Gastroesophageal sphincter (tissue), 4 donors: ENCODE results near the gene ACSL5. TPM values are rescaled to one million over a fixed set of nuclear protein-coding genes. Genes with fewer than 3 reads are reported as not detected.

ENCODE experiments used
- ATAC-seq: fragments of 150-250 bp; one replicate; pipeline ENCODE4 v1.9.1; 2016; ENCODE audit warnings: mild to moderate bottlenecking, moderate library complexity
- H3K27ac ChIP-seq, 4 donors: fragments of 200-600 bp; sonication (generic) in 3 of 4; 1 replicate in 3 of 4; 2 replicates in 1 of 4; pipeline ENCODE4 v1.5.1; 2016 to 2019
- H3K27me3 ChIP-seq: fragments of 200-600 bp; sonication (generic); one replicate; pipeline ENCODE4 v1.5.1; 2019
- H3K36me3 ChIP-seq, 2 donors: fragments of 200-600 bp; sonication (generic); one replicate each; pipeline ENCODE4 v1.5.1; 2019; ENCODE audit warnings: control low read depth in 1 of 2
- H3K4me1 ChIP-seq, 3 donors: fragments of 200-600 bp; sonication (generic); 1 replicate in 2 of 3; 2 replicates in 1 of 3; pipeline ENCODE4 v1.5.1; 2016 to 2019; ENCODE audit warnings: control low read depth in 2 of 3
- H3K4me3 ChIP-seq, 2 donors: fragments of 200-600 bp; sonication (generic); one replicate each; pipeline ENCODE4 v1.5.1; 2019; ENCODE audit warnings: mild to moderate bottlenecking in 1 of 2, moderate library complexity in 1 of 2
- H3K9me3 ChIP-seq, 3 donors: fragments of 200-600 bp; sonication (generic); one replicate each; pipeline ENCODE4 v1.5.1; 2017 to 2019; ENCODE audit warnings: control low read depth in 2 of 3
- EP300 ChIP-seq: sonication (generic); formaldehyde crosslinking; IDR thresholded peaks from one replicate; pipeline ENCODE4 v1.6.1; 2017; ENCODE audit warnings: antibody characterized with exemption, mild to moderate bottlenecking
- POLR2A ChIP-seq, 2 donors: fragments of 450-650 bp; IDR thresholded peaks; one replicate each; pipeline ENCODE4 v1.6.1; 2017; ENCODE audit warnings: antibody characterized with exemption in 2 of 2, mild to moderate bottlenecking in 2 of 2, moderate library complexity in 1 of 2
- POLR2AphosphoS5 ChIP-seq: sonication (generic); formaldehyde crosslinking; IDR thresholded peaks from one replicate; pipeline ENCODE4 v1.6.1; 2017; ENCODE audit warnings: antibody characterized with exemption
- WGBS, 2 donors: methylation state at CpG; one replicate each; pipeline ENCODE4 v1.1.5; 2018; ENCODE audit warnings: low coverage in 1 of 2; 5-methylcytosine and 5-hydroxymethylcytosine counted together
- total RNA-seq, 4 donors: library from RNA; depleted of rRNA; stranded (reverse); fragments of >200 nt; gene quantifications; one replicate each; pipeline ENCODE4 v1.1.0, GENCODE V29; 2016
- TF ChIP-seq, protein P1 (sequence below), 4 experiments: fragments of 200-600 bp in 2 of 4; fragments of 450-650 bp in 2 of 4; sonication (generic) in 1 of 4; IDR thresholded peaks; one replicate each; pipeline ENCODE4 v1.5.1; 2017 to 2019; ENCODE audit warnings: antibody characterized with exemption in 4 of 4, mild to moderate bottlenecking in 2 of 4, moderate library complexity in 2 of 4

Gene ACSL5
- total RNA-seq, 4 donors from 2014 or later: 2.0 to 14.6 (median 9.8) TPM

- Histone ChIP-seq H3K9me3 (no peaks in the 10 kb centered on the region), H3K36me3 (no peaks in the 10 kb centered on the region), H3K27me3 (no peaks in the 10 kb centered on the region), H3K4me1 (peaks cover 0 to 28% (median 5%) of the 10 kb centered on the region in 3 donors), H3K27ac (no peak overlapping the region), H3K4me3 (no peak overlapping the region)
- no peak for TF ChIP-seq EP300
- TF ChIP-seq POLR2A (IDR thresholded peaks at IDR 0.05): no peak
- TF ChIP-seq, protein P1, sequence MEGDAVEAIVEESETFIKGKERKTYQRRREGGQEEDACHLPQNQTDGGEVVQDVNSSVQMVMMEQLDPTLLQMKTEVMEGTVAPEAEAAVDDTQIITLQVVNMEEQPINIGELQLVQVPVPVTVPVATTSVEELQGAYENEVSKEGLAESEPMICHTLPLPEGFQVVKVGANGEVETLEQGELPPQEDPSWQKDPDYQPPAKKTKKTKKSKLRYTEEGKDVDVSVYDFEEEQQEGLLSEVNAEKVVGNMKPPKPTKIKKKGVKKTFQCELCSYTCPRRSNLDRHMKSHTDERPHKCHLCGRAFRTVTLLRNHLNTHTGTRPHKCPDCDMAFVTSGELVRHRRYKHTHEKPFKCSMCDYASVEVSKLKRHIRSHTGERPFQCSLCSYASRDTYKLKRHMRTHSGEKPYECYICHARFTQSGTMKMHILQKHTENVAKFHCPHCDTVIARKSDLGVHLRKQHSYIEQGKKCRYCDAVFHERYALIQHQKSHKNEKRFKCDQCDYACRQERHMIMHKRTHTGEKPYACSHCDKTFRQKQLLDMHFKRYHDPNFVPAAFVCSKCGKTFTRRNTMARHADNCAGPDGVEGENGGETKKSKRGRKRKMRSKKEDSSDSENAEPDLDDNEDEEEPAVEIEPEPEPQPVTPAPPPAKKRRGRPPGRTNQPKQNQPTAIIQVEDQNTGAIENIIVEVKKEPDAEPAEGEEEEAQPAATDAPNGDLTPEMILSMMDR (IDR thresholded peaks at IDR 0.05): no peak
- no peak for TF ChIP-seq POLR2AphosphoS5
- 86 to 87% methylated on average over 4 to 11 of the region's 22 CpGs for WGBS, 2 donors
- no peak for ATAC-seq
These were observed 9.9 kb upstream of the ACSL5 start for GRCh38 chr10:112363696-112364688.

DNA sequence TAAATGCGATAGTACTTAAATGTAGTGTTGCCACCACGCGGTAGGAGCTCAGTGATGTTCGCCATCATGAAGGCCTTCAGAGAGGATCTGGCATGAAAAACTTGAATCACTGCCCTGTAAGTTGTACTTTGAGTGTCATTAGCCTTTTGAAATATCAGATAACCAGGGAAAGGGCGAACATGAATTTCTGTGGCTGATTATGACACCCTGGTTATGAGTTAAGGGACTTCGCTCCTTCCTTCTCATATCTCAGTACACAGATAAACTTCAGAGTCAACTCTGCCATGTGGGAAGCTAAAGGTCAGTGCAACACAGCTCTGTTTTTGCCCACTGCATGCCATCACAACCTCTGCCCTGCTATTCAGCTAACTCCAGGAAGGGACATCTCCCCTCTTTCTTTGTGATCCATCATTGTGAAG is 8.9 kb upstream of the ACSL5 start:
- ATAC-seq: no peak
- Histone ChIP-seq H3K27me3 (no peaks in the 10 kb centered on the region), H3K4me3 (no peak overlapping the region), H3K4me1 (peaks cover 0 to 28% (median 5%) of the 10 kb centered on the region in 3 donors), H3K36me3 (no peaks in the 10 kb centered on the region), H3K27ac (no peak overlapping the region), H3K9me3 (no peaks in the 10 kb centered on the region)
- TF ChIP-seq POLR2A (IDR thresholded peaks at IDR 0.05) (no peak), EP300 (no peak), POLR2AphosphoS5 (no peak)
- TF ChIP-seq, protein P1 (IDR thresholded peaks at IDR 0.05): no peak
- WGBS, 2 donors: 86 to 98% methylated on average over 6 of the region's 6 CpGs

GRCh38 chr10:112365451-112365850 is 8.5 kb upstream of the ACSL5 start:
- Histone ChIP-seq H3K4me1 (peaks cover 0 to 23% (median 5%) of the 10 kb centered on the region in 3 donors), H3K27me3 (no peaks in the 10 kb centered on the region), H3K4me3 (no peak overlapping the region), H3K27ac (no peak overlapping the region), H3K36me3 (no peaks in the 10 kb centered on the region), H3K9me3 (no peaks in the 10 kb centered on the region)
- TF ChIP-seq, protein P1 (IDR thresholded peaks at IDR 0.05): no peak
- TF ChIP-seq POLR2AphosphoS5 (no peak), POLR2A (IDR thresholded peaks at IDR 0.05) (no peak), EP300 (no peak)
- no peak for ATAC-seq
- 70 to 83% methylated on average over 3 to 5 of the region's 6 CpGs for WGBS, 2 donors

DNA sequence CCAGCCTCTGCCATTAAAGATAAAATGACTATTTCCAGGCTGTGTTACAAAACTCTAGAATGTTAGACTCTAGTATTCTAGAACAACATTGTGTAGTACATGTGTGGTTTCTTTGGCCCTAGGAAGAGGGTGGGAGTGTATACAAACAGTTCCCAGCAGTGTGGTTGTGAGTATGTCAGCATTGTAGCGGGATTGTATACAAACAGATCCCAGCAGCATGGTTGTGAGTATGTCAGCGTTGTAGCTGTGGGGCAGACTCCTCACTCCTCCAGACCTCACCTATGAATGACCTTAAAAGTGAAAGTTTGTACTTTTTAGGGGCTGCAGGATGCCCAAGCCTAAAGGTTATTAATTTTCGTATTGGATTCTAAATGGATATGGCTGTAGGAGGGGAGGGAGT is 6.9 kb upstream of the ACSL5 start:
- ATAC-seq: no peak
- no peak for TF ChIP-seq EP300
- TF ChIP-seq, protein P1 (IDR thresholded peaks at IDR 0.05): no peak
- TF ChIP-seq POLR2AphosphoS5: no peak
- no peak for TF ChIP-seq POLR2A (IDR thresholded peaks at IDR 0.05)
- no peaks in the 10 kb centered on the region for H3K9me3 ChIP-seq

DNA sequence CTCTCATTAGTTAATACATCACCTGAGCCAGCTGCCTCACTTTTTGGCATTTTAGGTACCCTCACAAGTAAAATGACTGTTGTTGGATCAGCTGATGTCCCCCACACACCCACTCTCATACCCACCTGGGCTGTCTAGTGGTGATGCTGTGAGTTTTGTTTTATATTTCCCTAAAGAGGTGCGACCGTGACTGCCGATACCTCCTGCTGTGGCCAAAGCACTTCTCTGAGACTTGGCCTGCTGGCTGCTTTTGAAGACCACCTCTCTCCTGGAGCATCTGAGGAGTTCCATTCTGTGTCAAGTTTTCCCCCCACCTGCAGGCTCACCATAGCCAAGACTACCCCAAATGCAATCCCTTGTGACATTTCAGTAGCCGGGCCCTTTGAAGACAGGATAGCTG is 6.4 kb upstream of the ACSL5 start:
- WGBS, 2 donors: 83 to 87% methylated on average over 1 to 3 of the region's 4 CpGs
- no peak for ATAC-seq

More for the DNA sequence above, 6.9 kb upstream of the ACSL5 start:
- Histone ChIP-seq H3K4me3 (no peak overlapping the region), H3K36me3 (no peaks in the 10 kb centered on the region), H3K27ac (no peak overlapping the region), H3K4me1 (peaks cover 0 to 9% (median 4%) of the 10 kb centered on the region in 3 donors), H3K27me3 (no peaks in the 10 kb centered on the region)
- 67 to 77% methylated on average over 2 to 3 of the region's 3 CpGs for WGBS, 2 donors

More for the DNA sequence above, 6.4 kb upstream of the ACSL5 start:
- peaks cover 0 to 4% (median 0%) of the 10 kb centered on the region in 3 donors for H3K4me1 ChIP-seq
- no peak overlapping the region for H3K27ac ChIP-seq
- H3K36me3 ChIP-seq: no peaks in the 10 kb centered on the region
- no peaks in the 10 kb centered on the region for H3K27me3 ChIP-seq
- TF ChIP-seq POLR2A (IDR thresholded peaks at IDR 0.05) (no peak), POLR2AphosphoS5 (no peak), EP300 (no peak)
- TF ChIP-seq, protein P1 (IDR thresholded peaks at IDR 0.05): no peak
- no peak overlapping the region for H3K4me3 ChIP-seq
- H3K9me3 ChIP-seq: no peaks in the 10 kb centered on the region
